Measurements from ENCODE around the gene MON1A.
A peak's percentile ranks its signal among the peaks of the same experiment; 100 is the strongest.
"Not testable (repeated sequence)": the region's sequence is repeated elsewhere in the genome, so short reads cannot be mapped to it uniquely, and the experiment has no call there.

The MON1A gene

DNA sequence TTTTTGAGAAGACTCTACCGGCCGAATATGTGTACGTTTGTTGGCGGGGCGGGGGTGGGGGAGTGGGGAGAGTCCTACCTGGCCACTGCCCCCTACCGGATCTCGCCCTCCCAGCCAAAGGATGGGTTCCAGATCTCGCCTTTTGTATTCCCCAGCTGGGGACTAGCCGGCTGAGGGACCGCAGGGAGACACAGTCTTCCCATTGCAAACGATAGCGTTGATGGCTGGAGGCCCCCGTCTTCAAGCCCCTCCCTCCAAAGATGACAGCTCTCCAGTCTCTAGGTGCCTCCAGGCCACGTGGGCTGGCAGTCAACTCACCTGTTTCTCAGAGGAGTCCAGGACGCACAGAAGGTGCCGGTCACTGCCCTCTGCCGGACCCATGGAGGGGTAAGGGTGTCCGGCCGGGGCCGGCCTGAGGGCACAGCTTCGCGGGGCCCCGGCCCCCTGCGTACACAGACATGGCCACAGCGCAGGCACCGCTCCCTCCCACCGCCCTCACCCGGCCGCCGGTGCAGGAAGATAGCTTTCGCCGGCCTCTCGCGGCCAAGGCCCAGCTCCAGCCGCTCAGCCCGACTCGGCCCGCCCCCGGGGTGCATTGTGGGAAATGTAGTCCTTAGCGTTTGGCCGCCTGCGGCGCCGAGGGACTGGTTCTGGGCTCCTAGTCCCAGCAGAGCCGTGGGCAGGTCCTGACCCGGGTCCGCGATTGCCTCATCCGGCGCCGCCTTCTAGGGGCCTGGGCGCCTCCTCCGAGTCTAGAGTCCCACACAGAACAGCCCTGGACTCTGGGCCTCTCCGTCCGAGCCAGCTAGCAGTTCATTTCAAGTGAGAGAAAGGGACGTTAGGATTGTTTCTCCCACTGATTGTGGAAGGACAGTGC lies at the start of gene MON1A:
MON1A (minus strand) TSS at position 521 of the 877 bp plus-strand sequence. CDS start 16,465 bp downstream, outside the sequence.
- peak; percentile 52 for DNase-seq

GRCh38 chr3:49976942-49977341 lies 47.3 kb upstream of the MON1A start:
- DNase-seq = no peak

- DNase-seq = no peak
Observed at GRCh38 chr3:49972656-49973055, 43.0 kb upstream of the MON1A start.

DNA sequence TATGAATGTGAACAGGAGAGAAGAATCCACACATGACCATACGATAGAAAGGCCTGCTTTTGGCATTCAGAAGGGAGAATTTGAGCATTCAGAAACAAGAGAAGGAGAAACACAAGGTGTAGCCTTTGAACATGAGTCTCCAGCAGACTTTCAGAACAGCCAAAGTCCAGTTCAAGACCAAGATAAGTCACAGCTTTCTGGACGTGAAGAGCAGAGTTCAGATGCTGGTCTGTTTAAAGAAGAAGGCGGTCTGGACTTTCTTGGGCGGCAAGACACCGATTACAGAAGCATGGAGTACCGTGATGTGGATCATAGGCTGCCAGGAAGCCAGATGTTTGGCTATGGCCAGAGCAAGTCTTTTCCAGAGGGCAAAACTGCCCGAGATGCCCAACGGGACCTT lies 38.7 kb upstream of the MON1A start:
- DNase-seq = no peak

GRCh38 chr3:49967291-49967690 lies 37.7 kb upstream of the MON1A start:
- no peak for DNase-seq

GRCh38 chr3:49966233-49966942 lies 36.8 kb upstream of the MON1A start:
- DNase-seq = no peak

GRCh38 chr3:49955636-49956035 lies 26.0 kb upstream of the MON1A start:
- DNase-seq = no peak

DNA sequence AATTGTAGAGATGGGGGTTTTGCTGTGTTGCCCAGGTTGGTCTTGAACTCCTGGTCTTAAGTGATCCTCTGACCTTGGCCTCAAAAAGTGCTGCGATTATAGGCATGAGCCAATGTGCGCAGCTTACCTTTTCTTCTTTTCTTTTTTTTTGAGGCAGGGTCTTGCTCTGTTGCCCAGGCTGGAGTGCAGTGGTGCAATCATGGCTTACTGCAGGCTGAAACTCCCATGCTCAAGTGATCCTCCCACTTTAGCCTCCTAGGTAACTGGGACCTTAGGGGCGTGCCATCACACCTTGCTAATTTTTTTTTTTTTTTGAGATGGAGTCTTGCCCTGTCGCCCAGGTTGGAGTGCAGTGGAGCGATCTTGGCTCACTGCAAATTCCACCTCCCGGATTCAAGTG lies 23.3 kb upstream of the MON1A start:
- no peak for DNase-seq

DNA sequence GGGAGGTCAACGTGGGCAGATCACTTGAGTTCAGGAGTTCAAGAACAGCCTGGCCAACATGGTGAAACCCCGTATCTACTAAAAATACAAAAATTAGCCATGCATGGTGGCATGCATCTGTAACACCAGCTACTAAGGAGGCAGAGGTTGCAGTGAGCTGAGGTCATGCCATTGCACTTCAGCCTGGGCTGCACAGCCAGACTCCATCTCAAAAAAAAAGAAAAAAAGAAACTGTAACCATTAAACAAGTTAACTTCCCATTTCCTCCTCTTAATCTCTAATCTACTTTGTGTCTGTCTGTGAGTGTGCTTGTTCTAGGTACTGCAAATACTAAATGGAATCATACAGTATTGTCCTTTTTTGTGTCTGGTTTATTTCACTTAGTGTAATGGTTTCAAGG lies 13.0 kb upstream of the MON1A start:
- DNase-seq = no peak

- DNase-seq = no peak
Observed at GRCh38 chr3:49940667-49941249, 11.1 kb upstream of the MON1A start.

DNA sequence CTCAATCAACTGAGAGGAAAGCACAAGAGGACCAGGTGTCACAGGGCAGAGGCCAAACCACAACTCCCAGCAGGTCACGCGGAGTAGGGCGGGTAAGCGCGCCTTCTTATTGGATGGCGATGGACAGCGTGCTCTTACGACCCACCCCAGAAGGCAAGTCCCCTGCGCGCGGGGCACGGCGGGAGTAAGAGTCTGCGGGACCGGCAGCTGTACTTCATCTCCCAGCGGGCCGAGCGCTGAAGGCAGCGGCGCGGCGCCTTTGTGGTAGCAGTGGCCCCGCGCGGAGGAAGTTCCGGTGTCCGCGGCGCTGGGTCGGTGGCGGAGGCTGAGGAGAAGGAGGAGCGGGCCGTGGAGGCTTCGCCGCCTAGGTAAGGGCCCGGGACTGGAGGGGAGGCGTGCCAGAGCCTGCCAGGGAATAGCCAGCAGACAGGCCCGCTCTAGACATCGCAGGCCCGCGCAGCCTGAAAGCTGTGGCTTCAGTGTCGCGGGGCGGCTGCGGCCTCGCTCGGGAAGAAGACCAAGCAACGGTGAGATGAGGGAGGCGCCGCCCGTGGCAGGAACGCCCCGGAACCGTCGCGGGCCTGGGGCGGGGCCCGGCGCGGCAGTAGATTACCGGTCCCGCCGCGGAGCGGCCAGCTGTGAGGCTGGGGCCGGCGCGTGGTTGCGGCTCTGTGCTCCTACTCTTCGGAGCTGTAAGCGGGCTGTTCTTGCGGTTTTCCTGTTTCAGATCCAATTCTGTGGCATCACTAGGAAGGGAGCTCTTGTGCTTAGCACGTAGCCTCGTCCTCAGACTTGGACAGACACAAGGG lies 10.5 kb upstream of the MON1A start, which contains the start of gene RBM6:
RBM6 (plus strand) TSS at position 293 of the 809 bp plus-strand sequence. CDS start 22,492 bp downstream, outside the sequence.
- DNase-seq = peak; percentile 91

DNA sequence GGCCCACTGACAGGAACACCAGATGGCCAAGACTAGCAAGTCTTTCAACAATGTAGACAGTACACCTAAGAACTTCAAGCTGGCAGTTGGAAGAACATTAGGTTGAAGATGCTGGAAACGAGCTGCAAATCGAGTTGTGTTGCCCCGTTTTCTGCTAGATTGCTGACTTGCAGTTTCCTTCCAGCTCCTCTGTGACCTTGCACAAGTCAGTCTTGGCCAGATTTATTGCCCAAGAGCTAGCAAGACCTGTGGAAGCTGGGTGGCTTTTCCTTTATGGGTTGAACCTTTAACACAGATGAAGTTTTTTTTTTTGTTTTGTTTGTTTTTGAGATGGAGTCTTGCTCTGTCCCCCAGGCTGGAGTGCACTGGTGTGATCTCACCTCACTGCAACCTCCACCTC lies 7.5 kb upstream of the MON1A start:
- DNase-seq = no peak

DNA sequence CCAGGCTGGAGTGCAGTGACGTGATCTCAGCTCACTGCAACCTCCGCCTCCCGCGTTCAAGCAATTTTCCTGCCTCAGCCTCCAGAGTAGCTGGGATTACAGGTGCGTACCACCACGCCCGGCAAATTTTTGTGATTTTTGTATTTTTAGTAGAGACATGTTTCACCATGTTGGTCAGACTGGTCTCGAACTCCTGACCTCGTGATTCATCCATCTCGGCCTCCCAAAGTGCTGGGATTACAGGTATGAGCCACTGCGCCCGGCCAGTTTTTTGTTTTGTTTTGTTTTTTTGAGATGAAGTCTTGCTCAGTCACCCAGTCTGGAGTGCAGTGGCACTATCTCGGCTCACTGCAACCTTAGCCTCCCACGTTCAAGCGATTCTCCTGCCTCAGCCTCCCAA lies 2.7 kb upstream of the MON1A start:
- not testable (repeated sequence) for DNase-seq

DNA sequence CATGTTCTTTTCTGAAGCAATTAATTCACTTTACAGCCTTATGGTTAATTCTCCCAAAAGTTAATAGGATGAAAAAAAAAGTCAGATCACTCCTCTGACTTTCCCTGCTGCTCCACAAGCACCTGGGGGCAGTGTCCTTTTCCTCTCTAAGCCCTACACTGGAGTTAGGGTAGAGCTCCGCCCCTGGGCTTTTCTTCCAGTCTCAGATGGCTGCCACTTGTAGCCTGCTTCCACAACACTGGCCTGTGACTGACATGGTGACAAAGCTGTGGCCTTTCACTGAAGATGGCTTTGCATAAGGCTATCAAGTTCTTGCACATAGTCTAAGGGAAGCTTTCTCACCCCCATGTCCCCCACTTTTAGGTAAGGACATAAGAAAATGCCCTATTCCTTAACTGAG lies 1.3 kb upstream of the MON1A start:
- DNase-seq = no peak

DNA sequence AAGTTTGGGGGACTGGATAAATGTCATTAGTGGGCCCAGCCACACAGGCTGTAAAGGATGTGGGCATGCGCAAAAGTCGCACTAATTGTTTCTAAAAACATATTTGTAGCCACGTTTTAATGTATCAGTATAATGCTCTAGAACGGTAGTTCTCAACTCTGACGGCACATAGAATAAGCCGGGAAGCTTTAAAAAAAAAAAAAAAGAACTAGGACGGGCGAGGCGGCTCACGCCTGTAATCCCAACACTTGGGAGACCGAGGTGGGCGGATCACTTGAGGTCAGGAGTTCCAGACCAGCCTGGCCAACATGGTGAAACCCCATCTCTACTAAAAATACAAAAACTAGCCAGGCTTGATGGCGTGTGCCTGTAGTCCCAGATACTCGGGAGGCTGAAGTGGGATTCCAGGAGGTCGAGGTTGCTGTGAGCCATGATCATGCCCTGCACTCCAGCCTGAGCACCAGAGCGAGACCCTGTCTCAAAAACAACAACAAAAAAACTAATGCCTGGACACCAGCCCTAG lies 618 bp upstream of the MON1A start:
- no peak for DNase-seq

DNA sequence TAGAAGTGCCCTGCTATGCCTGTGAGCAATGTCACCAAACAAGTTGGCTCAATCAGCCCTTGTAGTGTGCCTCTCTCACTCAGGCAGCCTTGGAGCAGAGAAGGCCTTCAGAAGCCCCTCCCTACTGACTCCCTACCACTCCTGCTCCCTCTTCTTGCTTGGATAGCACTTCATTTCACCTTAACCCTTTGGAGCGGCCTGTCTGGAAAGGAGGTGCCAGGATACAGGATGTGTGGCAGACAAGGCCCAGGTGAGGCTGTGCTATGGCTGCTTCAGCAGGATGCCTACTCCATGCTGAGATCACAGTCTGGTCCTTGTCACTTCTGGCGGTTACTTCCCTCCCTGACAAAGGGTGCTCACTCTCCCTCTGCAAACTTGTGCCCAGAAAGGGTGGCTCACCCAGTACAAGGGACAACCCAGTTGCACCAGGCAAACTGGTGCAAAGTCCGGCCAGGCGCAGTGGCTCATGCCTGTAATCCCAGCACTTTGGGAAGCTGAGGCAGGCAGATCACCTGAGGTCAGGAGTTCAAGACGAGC lies 1.1 kb downstream of the MON1A start:
- no peak for DNase-seq

GRCh38 chr3:49927798-49928197 lies 1.8 kb downstream of the MON1A start:
- DNase-seq = no peak

GRCh38 chr3:49926117-49926728 lies 3.4 kb downstream of the MON1A start:
- DNase-seq = no peak

GRCh38 chr3:49925485-49925884 lies 4.1 kb downstream of the MON1A start:
- no peak for DNase-seq

- DNase-seq = no peak
Observed at GRCh38 chr3:49924683-49925082, 4.9 kb downstream of the MON1A start.

GRCh38 chr3:49917806-49918590 lies 11.6 kb downstream of the MON1A start:
- not testable (repeated sequence) for DNase-seq
